Caco-2 (cell line): ENCODE data around the gene PHF11. TPM values are rescaled to one million over a fixed set of nuclear protein-coding genes. Genes with fewer than 3 reads are reported as not detected.

Experiments used
- BruUV-seq: library from RNA; stranded (reverse); fragments of 400-500 nt; replicated peaks from 2 replicates; lab custom pipeline; 2021; lab: Mats Ljungman, UMichigan
- CTCF ChIA-PET: fragments of 300-600 bp; sonication (Branson Sonifier 250); formaldehyde crosslinking; loops from one replicate; lab custom pipeline; 2022; ENCODE audit warnings: antibody characterized with exemption; lab: Charles Lee
- POLR2A ChIA-PET: fragments of 300-600 bp; sonication (Branson Sonifier 250); formaldehyde crosslinking; loops from one replicate; lab custom pipeline; 2022; ENCODE audit warnings: antibody characterized with exemption; lab: Charles Lee
- DNase-seq, 2 experiments: peaks; one replicate each; pipeline versions ENCODE4 v3.0.0 to v3.0.0-alpha.2; 2020 to 2022
- H3K27me3 ChIP-seq: replicated peaks from 2 replicates; pipeline ENCODE4 v1.6.0; 2011; ENCODE audit warnings: low read length; ENCODE audit not compliant: control insufficient read depth, insufficient read depth
- H3K36me3 ChIP-seq: 2 replicates; pipeline ENCODE4 v1.5.1; 2011; ENCODE audit warnings: low read length; ENCODE audit not compliant: control insufficient read depth, insufficient read depth
- H3K4me1 ChIP-seq: fragments of 250-450 bp; sonication (Bioruptor Pico); 2 replicates; pipeline ENCODE4 v1.5.1; 2020; ENCODE audit warnings: mild to moderate bottlenecking
- H3K4me3 ChIP-seq: 2 replicates; pipeline ENCODE4 v1.5.1; 2011; ENCODE audit warnings: low read depth, mild to moderate bottlenecking, control low read depth, low read length
- H3K9me3 ChIP-seq: fragments of 250-450 bp; sonication (Bioruptor Pico); 2 replicates; pipeline ENCODE4 v1.5.1; 2020; ENCODE audit warnings: mild to moderate bottlenecking, moderate library complexity
- H3K27ac Mint-ChIP-seq: one replicate; pipeline ENCODE4 v1.8.0; 2022; ENCODE audit warnings: mixed read lengths; ENCODE audit not compliant: unreplicated experiment
- H3K27me3 Mint-ChIP-seq: one replicate; pipeline ENCODE4 v1.8.0; 2022; ENCODE audit warnings: mixed read lengths; ENCODE audit not compliant: insufficient read depth, unreplicated experiment
- H3K36me3 Mint-ChIP-seq: one replicate; pipeline ENCODE4 v1.8.0; 2022; ENCODE audit warnings: mild to moderate bottlenecking, mixed read lengths; ENCODE audit not compliant: insufficient read depth, unreplicated experiment
- H3K4me1 Mint-ChIP-seq: one replicate; pipeline ENCODE4 v1.8.0; 2022; ENCODE audit warnings: low read depth, mixed read lengths; ENCODE audit not compliant: unreplicated experiment
- H3K4me3 Mint-ChIP-seq: one replicate; pipeline ENCODE4 v1.8.0; 2022; ENCODE audit warnings: mild to moderate bottlenecking, moderate library complexity, mixed read lengths; ENCODE audit not compliant: unreplicated experiment
- H3K9me3 Mint-ChIP-seq: one replicate; pipeline ENCODE4 v1.8.0; 2022; ENCODE audit warnings: mixed read lengths; ENCODE audit not compliant: unreplicated experiment
- intact Hi-C: fragments of 100-400 bp; cut with micrococcal nuclease; formaldehyde crosslinking; loops from one replicate; pipeline ENCODE4 v1.10.0; 2022; ENCODE audit not compliant: unreplicated experiment
- total RNA-seq: library from RNA; stranded (reverse); gene quantifications from 2 replicates; pipeline ENCODE4 v1.2.3, GENCODE V29; 2022
- TF ChIP-seq, protein P1 (sequence below), 2 experiments: fragments of 200-600 bp in 1 of 2; IDR thresholded peaks; 1 replicate in 1 of 2; 2 replicates in 1 of 2; pipeline versions ENCODE4 v1.5.1 to v1.8.0; 2011 to 2022; ENCODE audit warnings: antibody characterized with exemption in 1 of 2, control low read depth in 1 of 2, inconsistent platforms in 1 of 2, low read depth in 1 of 2, low read length in 1 of 2, mild to moderate bottlenecking in 1 of 2, moderate library complexity in 1 of 2; ENCODE audit not compliant: insufficient read depth in 1 of 2, severe bottlenecking in 1 of 2, unreplicated experiment in 1 of 2

Gene PHF11
- total RNA-seq, 1 experiment from 2014 or later, result 1.8 TPM

DNA sequence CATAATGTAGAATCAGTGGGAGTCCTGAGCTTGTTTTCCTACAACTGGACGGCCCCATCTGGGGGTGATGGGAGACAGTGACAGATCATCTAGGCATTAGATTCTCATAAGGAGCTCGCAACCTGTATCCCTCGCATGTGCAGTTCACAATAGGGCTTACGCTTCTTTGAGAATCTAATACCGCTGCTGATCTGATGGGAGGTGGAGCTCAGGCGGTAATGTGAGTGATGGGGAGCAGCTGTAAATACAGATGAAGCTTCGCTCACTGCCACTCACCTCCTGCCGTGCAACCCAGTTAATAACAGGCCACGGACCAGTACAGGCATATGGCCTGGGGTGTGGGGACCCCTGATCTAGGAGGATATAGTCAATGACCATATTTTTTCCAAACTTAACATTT lies 50.8 kb downstream of the PHF11 start:
- TF ChIP-seq, protein P1, sequence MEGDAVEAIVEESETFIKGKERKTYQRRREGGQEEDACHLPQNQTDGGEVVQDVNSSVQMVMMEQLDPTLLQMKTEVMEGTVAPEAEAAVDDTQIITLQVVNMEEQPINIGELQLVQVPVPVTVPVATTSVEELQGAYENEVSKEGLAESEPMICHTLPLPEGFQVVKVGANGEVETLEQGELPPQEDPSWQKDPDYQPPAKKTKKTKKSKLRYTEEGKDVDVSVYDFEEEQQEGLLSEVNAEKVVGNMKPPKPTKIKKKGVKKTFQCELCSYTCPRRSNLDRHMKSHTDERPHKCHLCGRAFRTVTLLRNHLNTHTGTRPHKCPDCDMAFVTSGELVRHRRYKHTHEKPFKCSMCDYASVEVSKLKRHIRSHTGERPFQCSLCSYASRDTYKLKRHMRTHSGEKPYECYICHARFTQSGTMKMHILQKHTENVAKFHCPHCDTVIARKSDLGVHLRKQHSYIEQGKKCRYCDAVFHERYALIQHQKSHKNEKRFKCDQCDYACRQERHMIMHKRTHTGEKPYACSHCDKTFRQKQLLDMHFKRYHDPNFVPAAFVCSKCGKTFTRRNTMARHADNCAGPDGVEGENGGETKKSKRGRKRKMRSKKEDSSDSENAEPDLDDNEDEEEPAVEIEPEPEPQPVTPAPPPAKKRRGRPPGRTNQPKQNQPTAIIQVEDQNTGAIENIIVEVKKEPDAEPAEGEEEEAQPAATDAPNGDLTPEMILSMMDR (IDR thresholded peaks at IDR 0.05; ENCODE audit: insufficient read depth in 1 of 2, low read depth in 1 of 2, low read length in 1 of 2, severe bottlenecking in 1 of 2, unreplicated experiment in 1 of 2), result no peak
- Histone ChIP-seq H3K27me3 (no peaks in the 10 kb centered on the region), H3K4me1 (peaks cover 11% of the 10 kb centered on the region), H3K4me3 (no peak overlapping the region), H3K36me3 (peaks cover 1% of the 10 kb centered on the region), H3K9me3 (no peaks in the 10 kb centered on the region)
- Mint-ChIP-seq H3K36me3 (peaks cover 6% of the 10 kb centered on the region), H3K9me3 (no peaks in the 10 kb centered on the region), H3K4me1 (no peaks in the 10 kb centered on the region), H3K27ac (no peak overlapping the region), H3K4me3 (no peak overlapping the region), H3K27me3 (no peaks in the 10 kb centered on the region)
- CTCF ChIA-PET, result no interaction called here
- no peak for DNase-seq
- POLR2A ChIA-PET, result interaction anchor here (1.1 to 1.3 kb wide), 2 partner anchors 103 to 298 kb away, joined by 4 to 5 read pairs; partner anchors contain the start of genes CAB39L and SETDB2
- intact Hi-C loops, result loop anchor here (2.0 kb wide), 1 partner anchor 60 kb away; no protein-coding TSS in a partner anchor
- BruUV-seq, result no TSS peak

DNA sequence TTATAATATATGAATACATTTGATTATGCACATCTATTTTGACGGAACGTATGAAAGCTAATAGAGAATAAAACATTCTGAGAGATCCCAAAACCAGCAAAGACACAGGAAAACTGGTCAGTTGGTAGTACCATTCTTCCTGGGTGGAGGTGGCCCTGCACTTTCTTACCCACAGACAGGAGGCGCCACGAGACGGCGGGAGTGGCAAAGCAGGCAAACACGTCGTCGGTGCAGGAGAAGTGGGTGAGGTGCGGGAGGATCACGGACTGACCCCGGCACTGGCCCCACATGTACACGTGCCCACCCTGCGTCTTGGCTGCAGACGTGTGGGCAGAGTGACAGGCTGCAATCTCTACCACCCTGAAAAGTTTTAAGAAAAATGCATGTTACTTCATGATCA lies 53.5 kb downstream of the PHF11 start:
- H3K4me3 ChIP-seq, result no peak overlapping the region
- Mint-ChIP-seq H3K9me3 (no peaks in the 10 kb centered on the region), H3K36me3 (peaks cover 12% of the 10 kb centered on the region), H3K27me3 (no peaks in the 10 kb centered on the region), H3K4me1 (no peaks in the 10 kb centered on the region), H3K27ac (no peak overlapping the region), H3K4me3 (no peak overlapping the region)
- ChIA-PET CTCF (no interaction called here), POLR2A (no interaction called here)
- H3K4me1 ChIP-seq, result peaks cover 11% of the 10 kb centered on the region
- peaks cover 1% of the 10 kb centered on the region; the same call in 1 of the 2 replicates for H3K36me3 ChIP-seq
- H3K9me3 ChIP-seq, result no peaks in the 10 kb centered on the region
- no peaks in the 10 kb centered on the region for H3K27me3 ChIP-seq
- DNase-seq, result no peak
- TF ChIP-seq, protein P1 (IDR thresholded peaks at IDR 0.05; ENCODE audit: insufficient read depth in 1 of 2, low read depth in 1 of 2, low read length in 1 of 2, severe bottlenecking in 1 of 2, unreplicated experiment in 1 of 2), result peak in 1 of 2 experiments; percentile 17
- BruUV-seq, result no TSS peak
- intact Hi-C loops, result no loop called here

DNA sequence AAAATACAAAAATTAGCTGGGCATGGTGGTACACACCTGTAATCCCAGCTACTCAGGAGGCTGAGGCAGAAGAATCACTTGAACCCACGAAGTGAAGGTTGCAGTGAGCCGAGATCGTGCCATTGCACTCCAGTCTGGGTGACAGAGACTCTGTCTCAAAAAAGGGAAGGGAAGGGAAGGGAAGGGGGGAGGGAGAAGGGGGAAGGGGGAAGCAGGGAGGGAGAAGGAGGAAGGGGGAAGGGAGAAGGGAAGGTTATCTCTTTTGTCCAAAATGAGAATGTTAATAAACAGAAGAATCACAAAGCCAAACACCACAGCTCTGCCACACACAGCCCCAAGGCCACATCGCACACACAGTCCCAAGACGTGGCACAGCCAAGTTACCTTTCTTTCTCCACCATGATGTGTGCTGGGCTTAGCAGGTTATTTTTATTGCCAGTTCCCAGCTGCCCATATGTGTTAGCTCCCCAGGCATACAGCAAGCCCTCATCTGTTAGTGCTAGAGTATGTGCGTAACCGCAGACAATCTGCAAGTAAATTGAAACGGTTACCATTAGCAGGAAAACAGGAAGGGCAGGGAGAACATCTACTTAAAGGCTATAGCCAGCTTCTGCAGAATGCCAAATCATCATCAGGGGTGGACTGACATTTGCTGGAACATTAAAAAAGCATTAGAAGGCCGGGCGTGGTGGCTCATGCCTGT lies 55.3 kb downstream of the PHF11 start:
- H3K27me3 ChIP-seq, result no peaks in the 10 kb centered on the region
- H3K4me1 Mint-ChIP-seq, result no peaks in the 10 kb centered on the region
- peaks cover 12% of the 10 kb centered on the region for H3K36me3 Mint-ChIP-seq
- no TSS peak for BruUV-seq
- H3K27me3 Mint-ChIP-seq, result no peaks in the 10 kb centered on the region
- intact Hi-C loops, result no loop called here
- no peak overlapping the region for H3K27ac Mint-ChIP-seq
- no peaks in the 10 kb centered on the region for H3K9me3 Mint-ChIP-seq
- peaks cover 2% of the 10 kb centered on the region; the same call in 1 of the 2 replicates for H3K36me3 ChIP-seq
- TF ChIP-seq, protein P1 (IDR thresholded peaks at IDR 0.05; ENCODE audit: insufficient read depth in 1 of 2, low read depth in 1 of 2, low read length in 1 of 2, severe bottlenecking in 1 of 2, unreplicated experiment in 1 of 2), result no peak
- peaks cover under 1% of the 10 kb centered on the region for H3K4me1 ChIP-seq
- H3K4me3 Mint-ChIP-seq, result no peak overlapping the region
- DNase-seq, result no peak
- ChIA-PET CTCF (interaction anchor here (0.7 kb wide), 1 partner anchor 62 kb away, joined by 5 read pairs; no protein-coding TSS in a partner anchor), POLR2A (no interaction called here)
- H3K9me3 ChIP-seq, result no peaks in the 10 kb centered on the region
- H3K4me3 ChIP-seq, result no peak overlapping the region
